NOMO-1 treated with dmso at 0.1 percent for 144 hours (cell line): ENCODE measurements around the gene DMXL1.
"Not testable (repeated sequence)": the region's sequence is repeated elsewhere in the genome, so short reads cannot be mapped to it uniquely, and the experiment has no call there.

ENCODE experiments used
- DNase-seq: peaks from one replicate; lab custom pipeline; 2025; ENCODE audit not compliant: unreplicated experiment; lab: John Stamatoyannopoulos, UW

The DMXL1 gene

DNA sequence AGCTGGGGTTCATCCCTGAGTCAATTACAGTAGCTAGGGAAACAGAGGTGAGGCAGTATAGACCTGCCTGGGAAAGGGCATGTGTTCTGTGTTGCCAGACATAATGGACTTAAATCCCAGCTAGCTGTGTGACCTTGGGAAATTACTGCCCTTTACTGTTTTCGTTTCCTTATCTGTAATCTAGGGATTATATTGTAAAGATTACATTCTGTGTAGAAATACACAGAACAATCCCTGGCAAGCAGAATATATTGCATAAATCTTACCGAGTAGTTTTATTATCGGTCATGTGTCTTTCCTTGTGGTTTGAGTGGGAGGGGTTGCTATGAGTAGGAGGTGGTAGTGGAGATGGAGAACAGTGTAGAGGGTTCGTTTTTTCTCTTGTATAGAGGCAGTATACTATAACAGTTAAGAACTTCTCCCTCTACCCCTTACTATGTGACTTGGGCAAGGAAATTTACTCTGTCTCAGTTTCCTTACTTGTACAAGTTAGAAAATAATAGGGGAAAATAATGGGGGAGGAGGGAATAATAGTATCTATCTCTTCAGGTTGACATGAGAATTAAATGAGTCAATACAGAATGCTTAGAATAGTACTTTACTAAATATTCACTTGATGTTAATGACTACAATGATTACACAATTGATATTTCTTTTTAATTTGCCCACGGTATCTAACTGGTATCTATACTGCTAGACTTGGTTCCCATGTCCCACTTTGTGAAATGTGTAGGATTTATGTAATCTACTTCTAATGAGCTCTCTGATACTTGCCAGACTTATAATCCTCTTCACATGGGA lies 7.1 kb upstream of the DMXL1 start:
- peak; percentile 55 for DNase-seq

DNA sequence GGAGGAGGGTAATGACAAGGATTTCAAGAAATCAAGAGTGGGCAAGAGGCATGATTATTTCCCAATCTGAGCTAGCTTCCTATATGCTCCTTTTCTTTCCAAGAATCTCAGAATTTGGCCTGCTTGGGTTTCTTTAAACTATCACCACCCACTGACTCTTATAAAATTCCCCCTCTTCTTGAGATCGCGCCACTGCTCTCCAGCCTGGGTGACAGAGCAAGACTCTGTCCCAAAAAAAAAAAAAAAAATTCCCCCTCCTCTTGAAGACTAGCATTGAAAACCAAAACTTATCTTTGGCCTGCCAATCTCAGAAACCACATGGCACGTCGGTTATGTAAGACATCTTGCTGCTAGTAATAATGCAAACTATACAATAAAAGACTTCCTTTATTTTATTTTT lies 3.4 kb upstream of the DMXL1 start:
- DNase-seq: no peak

DNA sequence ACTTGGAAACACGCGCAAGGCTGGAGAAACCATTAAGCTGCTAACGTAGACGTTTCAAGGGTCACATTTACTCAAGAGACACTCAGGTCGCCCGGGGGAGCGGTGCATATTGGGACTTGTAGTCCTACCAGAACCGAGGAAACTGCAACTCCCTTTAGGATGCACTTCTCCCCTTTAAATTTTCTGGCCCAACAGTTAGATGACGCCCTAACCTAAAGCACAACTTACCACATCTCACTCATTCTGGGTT lies 384 bp upstream of the DMXL1 start:
- DNase-seq: no peak

DNA sequence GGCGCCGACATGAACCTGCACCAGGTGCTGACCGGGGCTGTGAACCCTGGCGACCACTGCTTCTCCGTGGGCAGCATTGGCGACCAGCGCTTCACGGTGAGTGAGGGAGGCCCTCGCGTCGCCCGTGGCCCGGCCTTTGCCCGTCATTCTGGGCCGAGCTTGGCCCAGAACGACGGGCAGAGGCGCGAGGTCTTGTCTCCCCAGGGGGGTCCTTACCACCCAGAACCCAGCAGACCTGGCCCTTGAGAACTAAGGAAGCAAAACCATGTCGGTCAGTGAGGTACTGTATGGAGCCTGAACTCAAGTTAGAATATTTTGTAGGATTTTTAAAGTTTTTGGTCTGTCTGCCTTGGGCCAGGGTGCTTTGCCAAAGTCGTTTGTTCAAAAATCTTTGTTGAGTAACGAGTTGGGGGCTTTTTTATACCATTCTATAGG lies 691 bp downstream of the DMXL1 start:
- no peak for DNase-seq

- DNase-seq: no peak
Measured at GRCh38 chr5:119072496-119072895, 1.6 kb downstream of the DMXL1 start.

DNA sequence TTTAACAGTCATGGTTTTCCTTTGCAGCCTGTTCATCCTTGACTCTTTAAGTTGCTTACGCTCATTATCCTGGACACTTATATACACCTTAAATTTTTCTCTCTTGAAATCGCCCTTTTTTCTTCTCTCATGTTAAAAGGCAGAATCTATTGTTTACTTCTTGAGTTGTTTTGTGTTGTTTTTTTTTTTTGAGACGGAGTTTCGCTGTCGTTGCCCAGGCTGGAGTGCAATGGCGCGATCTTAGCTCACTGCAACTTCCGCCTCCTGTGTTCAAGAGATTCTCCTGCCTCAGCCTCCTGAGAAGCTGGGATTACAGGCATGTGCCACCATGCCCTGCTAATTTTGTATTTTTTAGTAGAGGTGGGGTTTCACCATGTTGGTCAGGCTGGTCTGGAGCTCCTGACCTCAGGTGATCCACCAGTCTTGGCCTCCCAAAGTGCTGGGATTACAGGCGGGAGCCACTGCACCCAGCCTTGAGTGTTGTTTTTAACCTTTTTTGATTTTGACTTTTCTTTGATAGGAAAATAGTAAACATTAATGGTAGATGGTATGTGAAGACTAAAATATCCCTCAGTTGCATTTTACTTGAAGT lies 3.0 kb downstream of the DMXL1 start:
- DNase-seq: not testable (repeated sequence)

DNA sequence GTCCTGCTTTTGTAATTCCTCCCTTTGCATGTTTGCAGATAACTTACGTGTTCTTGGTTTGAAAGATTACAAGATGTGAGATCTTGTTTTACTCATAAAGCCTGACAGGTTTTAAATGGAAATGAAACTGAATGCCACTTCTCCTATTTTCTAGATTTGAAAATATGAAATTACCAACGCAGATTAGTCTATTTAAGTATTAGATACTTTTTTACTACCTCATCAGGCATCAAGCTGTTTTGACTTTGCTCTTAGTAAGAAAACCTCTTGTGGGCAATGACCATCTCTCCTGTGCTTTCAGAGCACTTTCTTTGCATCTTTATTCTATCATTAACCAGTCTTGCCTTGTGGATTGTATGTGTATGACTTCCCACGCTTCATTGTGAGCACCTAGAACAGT lies 3.5 kb downstream of the DMXL1 start:
- no peak for DNase-seq

- not testable (repeated sequence) for DNase-seq
Measured at GRCh38 chr5:119075269-119075668, 4.4 kb downstream of the DMXL1 start.

DNA sequence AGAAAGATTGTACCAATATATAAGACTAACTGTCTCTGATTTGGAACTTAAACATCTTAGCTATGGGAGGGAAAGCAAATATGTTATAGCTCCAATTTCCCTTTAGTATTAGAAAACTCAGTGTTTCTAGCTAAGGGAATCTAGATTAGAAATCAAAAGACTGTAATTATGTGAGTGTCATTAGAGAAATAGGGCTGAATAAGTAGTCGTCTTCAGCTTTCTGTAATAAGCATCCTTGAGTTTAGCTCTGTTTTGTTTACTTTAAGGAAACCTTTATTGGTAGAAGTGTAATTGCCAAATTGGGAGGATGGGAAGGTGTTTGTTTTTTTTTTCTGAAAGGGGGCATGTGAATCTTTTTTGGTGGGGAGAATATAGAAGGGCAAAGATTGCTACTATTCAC lies 5.2 kb downstream of the DMXL1 start:
- DNase-seq: no peak

- DNase-seq: no peak
Measured at GRCh38 chr5:119077444-119077843, 6.6 kb downstream of the DMXL1 start.

DNA sequence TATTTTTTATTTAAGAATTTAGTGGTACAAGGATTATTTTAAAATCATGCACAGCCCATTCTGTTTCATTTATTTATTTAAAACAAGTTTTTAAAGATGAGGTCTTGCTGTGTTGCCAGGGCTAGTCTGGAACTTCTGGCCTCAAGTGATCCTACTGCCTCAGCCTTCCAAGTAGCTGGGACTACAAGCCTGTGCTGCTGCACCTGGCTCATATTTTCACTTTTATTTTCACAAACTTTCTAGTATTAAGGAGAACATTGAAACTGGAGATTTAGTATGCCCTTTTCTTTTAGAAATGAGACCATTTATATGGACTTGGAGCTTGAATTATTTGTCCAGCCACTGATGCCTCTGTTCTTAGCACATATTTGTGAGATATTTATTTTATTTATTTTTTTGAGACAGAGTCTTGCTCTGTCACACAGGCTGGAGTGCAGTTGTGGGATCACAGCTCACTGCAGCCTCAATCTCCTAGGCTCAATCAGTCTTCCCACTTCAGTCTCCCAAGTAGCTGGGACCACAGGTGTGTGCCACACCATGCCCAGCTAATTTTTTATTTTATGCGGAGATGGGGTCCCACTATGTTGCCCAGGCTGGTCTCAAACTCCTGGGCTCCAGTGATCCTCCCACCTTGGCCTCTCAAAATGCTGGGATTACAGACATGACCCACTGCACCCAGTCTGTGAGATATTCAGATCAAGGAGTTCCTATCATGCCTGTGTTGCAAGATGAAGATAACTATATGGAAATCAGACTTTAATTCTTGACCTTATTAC lies 7.4 kb downstream of the DMXL1 start:
- DNase-seq: no peak

GRCh38 chr5:119078861-119079260 lies 8.0 kb downstream of the DMXL1 start:
- DNase-seq: no peak

DNA sequence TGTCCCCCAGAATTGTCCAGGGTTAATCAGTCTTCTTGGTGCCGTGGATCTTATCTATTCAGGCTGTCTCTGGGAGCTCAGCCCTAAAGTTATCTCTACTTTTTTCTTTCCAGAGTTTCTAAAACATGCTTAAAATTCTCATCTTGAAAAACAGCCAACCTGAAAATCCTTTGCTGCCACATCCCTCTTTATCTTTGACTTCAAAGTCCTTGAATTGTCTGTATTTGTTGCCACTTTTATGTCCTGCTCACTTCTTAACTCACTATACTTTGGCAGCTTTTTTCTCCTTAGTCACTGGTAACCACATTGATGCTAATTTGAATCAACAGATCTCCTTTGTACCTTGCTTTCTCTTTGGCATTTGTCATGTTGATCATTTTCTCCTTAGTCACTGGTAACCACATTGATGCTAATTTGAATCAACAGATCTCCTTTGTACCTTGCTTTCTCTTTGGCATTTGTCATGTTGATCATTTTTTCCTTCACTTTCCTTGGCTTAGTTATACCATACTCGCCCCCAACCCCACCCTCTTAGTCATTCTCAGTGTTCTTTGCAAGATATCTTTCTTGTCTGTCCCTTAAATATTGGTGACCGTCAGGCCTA lies 8.5 kb downstream of the DMXL1 start:
- DNase-seq: no peak

GRCh38 chr5:119080936-119081335 lies 10.0 kb downstream of the DMXL1 start:
- DNase-seq: no peak

DNA sequence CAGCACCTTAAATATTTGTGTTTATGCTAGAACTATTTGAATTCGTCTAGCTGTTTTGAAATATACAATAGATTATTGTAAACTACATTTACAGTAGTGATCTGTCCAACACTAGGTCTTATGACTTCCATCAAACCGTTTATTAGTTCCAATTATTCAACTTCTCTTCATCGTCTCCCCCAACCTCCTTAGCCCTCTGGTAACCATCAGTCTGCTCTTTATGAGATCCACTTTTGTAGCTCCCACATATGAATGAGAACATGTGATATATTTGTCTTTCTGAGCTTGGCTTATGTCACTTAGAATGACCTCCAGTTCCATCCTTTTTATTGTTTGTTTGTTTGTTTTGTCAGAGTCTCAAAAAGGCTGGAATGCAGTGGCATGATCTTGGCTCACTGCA lies 11.8 kb downstream of the DMXL1 start:
- DNase-seq: no peak

DNA sequence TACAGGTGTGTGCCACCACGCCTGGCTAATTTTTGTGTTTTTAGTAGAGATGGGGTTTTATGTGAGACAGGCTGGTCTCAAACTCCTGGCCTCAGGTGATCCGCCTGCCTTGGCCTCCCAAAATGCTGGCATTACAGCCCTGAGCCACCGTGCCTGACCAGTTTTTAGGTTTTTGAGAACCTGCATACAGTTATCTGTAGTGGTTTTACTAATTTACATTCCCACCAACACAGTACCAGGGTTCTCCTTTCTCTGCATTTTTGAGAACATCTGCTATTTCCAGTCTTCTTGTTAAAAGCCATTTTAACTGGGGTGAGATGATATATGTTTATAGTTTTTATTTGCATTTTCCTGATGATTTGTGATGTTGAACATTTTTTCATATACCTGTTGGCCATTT lies 12.8 kb downstream of the DMXL1 start:
- no peak for DNase-seq

DNA sequence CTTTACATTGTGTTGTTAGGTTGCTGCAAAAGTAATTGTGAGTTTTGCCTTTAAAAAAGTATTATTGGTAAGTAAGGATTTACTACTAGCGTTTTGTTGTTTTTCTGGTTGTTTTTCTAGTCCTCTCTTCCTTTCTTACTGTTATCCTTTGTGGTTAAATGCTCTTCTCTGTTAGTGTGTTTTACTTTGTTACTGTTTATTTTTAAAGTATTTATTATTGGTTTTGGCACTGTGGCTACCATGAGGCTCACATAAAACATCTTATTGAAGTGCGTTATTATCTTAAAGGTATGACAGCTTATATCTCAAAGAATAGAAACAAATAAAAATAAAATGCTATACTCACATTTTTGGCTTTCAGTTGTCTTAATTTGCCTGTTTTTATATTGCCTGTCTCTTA lies 17.6 kb downstream of the DMXL1 start:
- no peak for DNase-seq

GRCh38 chr5:119095611-119096010 lies 24.7 kb downstream of the DMXL1 start:
- DNase-seq: no peak

- DNase-seq: no peak
Measured at GRCh38 chr5:119105971-119106370, 35.1 kb downstream of the DMXL1 start.

DNA sequence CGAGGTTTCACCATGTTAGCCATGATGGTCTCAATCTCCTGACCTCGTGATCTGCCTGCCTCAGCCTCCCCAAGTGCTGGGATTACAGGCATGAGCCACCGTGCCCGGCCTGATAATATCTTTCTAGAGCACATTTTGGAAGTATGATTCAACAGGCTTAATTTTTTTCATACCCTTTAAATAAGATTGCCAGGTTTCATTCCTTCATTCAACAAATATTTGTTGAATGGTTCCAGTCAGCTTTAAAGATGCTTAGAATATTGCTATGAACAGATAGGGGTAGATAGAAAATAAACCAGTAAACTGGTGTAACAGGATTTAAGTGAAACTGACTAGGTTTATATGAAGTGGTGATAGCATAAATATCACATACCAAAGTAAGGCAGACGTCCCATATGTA lies 41.3 kb downstream of the DMXL1 start:
- no peak for DNase-seq

GRCh38 chr5:119117237-119117636 lies 46.4 kb downstream of the DMXL1 start:
- no peak for DNase-seq

DNA sequence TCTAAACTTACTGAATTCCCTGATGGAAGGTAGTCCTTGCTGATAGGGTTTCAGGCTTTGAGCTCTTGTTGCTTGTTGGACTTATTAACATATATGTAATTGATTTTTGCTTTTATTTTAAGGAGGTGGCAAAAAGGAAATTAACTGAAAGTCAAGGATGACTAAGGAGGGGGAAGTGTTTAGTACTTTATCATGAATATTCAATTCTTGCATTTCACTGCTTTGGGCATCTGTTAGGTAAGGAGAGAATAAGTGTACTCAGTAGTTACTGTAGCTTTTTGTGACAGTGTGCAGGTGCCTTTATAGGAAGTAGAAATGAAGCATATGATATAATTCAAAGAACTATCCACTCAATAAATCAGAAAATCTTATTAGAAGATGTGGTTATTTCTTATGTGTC lies 47.1 kb downstream of the DMXL1 start:
- DNase-seq: no peak
